Measurements from ENCODE around the gene RRAD.
"Not testable (repeated sequence)": the region's sequence is repeated elsewhere in the genome, so short reads cannot be mapped to it uniquely, and the experiment has no call there.

Gene RRAD

GRCh38 chr16:66898207-66898606 is 27.1 kb downstream of the RRAD start:
- no peak for DNase-seq

GRCh38 chr16:66896682-66897081 is 28.7 kb downstream of the RRAD start:
- not testable (repeated sequence) for DNase-seq

GRCh38 chr16:66895999-66896398 is 29.3 kb downstream of the RRAD start:
- DNase-seq, result no peak

GRCh38 chr16:66895689-66895979 is 29.7 kb downstream of the RRAD start:
- DNase-seq, result no peak

GRCh38 chr16:66894948-66895688 is 30.2 kb downstream of the RRAD start:
- DNase-seq, result peak; percentile 57

- no peak for DNase-seq
Measured at GRCh38 chr16:66894055-66894454, 31.3 kb downstream of the RRAD start.

- no peak for DNase-seq
Measured at GRCh38 chr16:66891797-66892196, 33.5 kb downstream of the RRAD start.

GRCh38 chr16:66891360-66891759 is 34.0 kb downstream of the RRAD start:
- DNase-seq, result no peak

GRCh38 chr16:66890799-66891198 is 34.5 kb downstream of the RRAD start:
- no peak for DNase-seq

- DNase-seq, result no peak
Measured at GRCh38 chr16:66889622-66890021, 35.7 kb downstream of the RRAD start.

GRCh38 chr16:66888647-66889615 is 36.4 kb downstream of the RRAD start:
- no peak for DNase-seq

GRCh38 chr16:66886914-66887313 is 38.4 kb downstream of the RRAD start:
- no peak for DNase-seq

- DNase-seq, result no peak
Measured at GRCh38 chr16:66886321-66886720, 39.0 kb downstream of the RRAD start.

GRCh38 chr16:66885491-66885890 is 39.8 kb downstream of the RRAD start:
- DNase-seq, result no peak

- DNase-seq, result no peak
Measured at GRCh38 chr16:66882702-66883101, 42.6 kb downstream of the RRAD start.

- DNase-seq, result no peak
Measured at GRCh38 chr16:66881964-66882508, 43.3 kb downstream of the RRAD start.

GRCh38 chr16:66881560-66881959 is 43.8 kb downstream of the RRAD start:
- no peak for DNase-seq

- no peak for DNase-seq
Measured at GRCh38 chr16:66881014-66881417, 44.3 kb downstream of the RRAD start.

- peak; percentile 88 for DNase-seq
Measured at GRCh38 chr16:66880288-66881013, 44.9 kb downstream of the RRAD start, which contains the start of gene PDP2. PDP2 (plus strand) TSS chr16:66880515; CDS start chr16:66884285, 3,770 bp downstream.

- DNase-seq, result peak; percentile 28
Measured at GRCh38 chr16:66878067-66878466, 47.3 kb downstream of the RRAD start.

- no peak for DNase-seq
Measured at GRCh38 chr16:66874079-66874775, 51.1 kb downstream of the RRAD start.

- DNase-seq, result no peak
Measured at GRCh38 chr16:66873685-66874055, 51.7 kb downstream of the RRAD start.
